ENCODE data around the gene CLIC1.

The CLIC1 gene

DNA sequence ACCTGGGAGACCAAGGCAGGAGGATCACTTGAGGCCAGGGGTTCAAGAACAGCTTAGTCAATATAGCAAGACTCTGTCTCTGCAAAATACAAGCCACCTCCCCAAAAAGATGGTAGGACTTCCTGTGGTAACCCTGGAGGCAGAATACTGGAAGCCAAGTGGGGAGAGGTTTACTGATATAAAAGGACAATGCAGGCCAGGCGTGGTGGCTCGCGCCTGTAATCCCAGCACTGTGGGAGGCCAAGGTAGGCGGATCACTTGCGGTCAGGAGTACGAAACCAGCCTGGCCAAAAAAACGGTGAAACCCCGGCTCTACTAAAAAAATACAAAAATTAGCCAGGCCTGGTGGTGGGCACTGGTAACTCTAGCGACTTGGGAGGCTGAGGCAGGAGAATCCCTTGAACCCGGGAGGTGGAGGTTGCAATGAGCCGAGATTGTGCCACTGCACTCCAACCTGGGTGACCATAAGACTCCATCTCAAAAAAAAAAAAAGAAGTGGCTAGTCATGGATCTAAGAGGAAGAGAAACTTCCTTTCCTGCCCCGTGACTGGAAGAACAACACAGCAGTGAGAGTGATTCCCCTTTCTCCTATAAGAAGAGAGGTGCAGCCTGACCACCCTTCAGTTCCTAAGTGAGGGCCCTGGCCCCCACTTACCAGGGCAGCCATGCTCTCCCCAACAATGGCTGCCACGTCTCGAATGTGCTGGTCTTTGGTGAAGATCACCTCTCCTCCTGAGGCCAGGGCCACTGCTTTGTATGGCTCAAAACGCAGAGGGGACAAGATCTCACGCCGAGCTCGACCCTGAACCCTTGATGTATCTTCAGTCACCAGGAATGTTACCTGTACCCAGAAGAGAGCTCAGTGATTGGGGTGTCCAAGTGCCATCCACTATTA lies 32.3 kb upstream of the CLIC1 start:
- no peak for DNase-seq

DNA sequence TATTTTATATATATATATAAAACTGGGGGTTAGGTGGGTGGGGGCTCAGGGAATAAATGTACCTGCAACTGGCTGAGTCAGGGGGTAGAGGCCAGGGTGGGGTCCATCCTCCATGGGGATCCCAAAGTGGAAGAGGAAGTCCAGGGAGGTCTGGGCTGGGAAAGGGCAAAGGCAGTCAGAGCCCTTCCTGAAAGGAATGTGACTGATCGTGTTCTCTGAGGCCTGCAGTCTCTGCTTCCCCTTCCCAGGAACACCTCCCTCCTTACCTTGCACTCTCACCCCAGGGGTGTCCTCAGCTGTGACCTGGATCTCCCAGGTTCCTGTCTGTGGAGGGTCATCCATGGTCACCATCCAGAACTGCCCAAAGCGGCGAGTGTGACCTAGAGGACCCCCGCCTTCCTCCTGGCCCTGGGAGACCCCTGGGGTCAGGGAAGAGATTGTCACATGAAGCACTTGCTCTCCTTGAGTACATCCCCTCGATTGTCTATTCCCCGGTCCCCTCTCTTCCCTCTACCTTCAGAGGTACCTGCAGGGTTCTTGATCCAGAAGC lies 30.8 kb upstream of the CLIC1 start:
- no peak for DNase-seq

DNA sequence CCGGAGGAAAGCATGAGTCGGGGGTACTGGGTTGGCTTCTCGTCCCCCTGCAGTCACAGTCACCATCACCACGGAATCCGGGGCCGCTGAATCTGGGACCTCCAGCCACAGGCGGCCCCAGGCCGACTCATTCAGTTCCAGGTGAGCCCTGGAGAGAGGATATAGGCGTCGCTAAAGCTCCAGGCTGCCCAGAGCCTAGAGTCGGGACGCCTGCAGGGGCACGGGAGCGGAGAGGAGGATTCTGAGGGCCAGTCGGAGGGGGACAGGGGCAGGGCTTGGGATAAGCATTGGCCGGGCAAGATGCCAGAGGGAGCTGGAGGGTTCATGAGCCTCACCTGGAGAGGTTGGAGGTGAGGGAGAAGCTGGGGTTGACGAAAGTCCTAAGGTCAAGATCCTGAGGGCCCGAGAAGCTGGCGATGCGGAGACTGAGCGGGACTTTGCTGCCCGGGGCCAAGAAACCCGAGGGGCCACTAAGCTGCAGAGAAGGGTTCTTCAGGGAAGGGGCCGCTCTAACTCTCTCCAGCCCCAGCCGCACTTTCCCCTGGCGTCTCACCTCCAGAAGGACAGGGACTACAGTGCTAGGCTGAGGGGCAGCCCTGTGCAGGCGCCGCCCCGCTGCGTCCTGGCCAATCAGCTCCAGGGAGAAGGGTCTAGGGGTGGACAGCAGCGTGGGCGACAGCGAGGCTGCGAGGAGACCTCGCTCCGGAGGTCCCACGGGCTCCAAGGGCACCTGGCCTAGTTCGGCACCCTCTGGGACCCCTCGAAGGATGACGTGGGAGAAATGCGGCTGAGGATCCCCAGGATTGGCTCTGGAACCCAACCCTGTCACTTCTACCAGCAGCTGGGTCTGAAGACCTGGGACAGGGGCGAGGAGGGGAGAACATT lies 29.8 kb upstream of the CLIC1 start:
- no peak for DNase-seq

DNA sequence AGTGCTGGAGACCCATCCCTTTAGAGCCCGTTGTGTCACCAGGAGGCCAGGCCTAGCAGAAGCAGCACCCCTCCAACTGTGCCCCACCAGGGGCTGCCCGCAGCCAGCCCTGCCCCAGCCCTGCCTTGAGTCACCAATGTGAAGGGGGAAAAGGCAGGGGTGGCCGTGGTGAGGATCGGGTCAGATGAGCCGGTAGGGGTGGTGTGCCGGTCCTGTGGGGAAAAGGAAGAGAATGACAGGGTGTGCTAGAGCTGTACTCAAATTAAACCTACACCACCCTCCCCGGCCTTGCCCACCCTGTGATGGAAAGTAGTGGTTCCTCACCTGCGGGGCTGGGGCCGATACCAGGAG lies 29.2 kb upstream of the CLIC1 start:
- no peak for DNase-seq

DNA sequence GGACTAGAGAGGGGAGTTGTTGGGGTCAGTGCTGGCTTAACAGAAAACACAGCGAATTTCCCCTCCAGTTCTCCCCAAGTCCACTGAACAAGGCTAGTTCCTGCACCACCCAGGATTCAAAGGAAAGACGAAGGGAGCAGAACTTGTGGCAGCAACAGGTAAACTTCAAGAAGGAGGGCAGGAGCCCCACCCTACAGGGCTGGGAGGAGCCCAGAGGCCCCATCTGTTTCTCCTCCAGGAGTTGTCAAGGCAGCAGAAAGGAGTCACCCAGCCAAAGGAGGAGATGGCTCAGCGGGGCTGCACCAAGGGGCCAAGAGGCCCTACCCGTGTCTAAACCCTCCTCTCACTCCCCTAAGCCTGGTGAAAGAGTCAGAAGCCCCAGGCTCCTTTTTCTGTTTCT lies 27.9 kb upstream of the CLIC1 start:
- no peak for DNase-seq

DNA sequence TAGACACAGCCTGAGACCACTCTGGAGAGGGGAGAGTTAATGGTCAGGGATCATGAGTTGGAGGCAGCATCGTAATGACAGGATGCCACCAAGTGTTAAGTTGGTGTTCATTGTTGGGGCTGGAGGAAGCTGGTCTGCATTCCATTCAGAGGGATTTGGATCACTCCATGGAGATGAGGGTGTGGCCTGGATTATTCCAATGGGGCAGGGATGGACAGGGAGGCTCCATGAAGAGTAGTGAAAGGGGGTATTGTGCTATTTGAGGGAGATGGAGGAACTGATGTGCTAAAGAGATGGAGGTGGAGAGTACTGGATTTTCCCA lies 27.2 kb upstream of the CLIC1 start:
- no peak for DNase-seq

DNA sequence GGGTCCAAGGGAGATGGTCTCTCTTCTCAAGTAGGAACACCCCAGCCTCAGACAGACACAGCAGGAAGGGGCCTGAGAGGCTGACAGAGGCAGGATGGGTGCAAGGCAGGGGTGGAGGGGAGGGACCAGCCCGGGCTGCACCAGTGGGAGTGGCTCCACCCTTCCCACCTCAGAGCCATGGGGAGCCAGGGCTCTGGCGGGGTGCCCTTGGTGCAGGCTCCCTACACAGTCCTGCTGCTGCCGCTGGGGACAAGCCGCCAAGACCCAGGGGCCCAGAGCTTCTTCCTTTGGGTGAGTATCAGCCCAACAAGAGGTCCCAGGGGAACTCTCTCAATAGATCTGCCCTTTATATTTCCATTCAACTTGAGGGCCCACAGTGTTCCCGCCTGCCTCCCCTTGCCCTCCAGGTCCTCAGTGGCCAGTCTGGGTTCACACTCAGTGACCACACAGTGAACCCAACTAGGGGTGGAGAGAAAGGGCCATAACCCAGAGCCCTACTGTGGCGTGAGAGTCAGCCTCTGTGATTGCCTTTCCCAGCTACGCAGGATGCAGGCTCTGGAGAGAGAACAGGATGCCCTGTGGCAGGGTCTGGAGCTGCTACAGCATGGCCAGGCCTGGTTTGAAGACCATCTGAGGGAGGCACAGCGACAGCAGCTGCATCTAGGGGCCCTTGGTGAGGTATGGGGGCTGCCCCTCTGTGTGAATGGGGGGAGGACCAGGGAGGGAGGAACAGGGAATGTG lies 26.7 kb upstream of the CLIC1 start:
- DNase-seq = no peak

DNA sequence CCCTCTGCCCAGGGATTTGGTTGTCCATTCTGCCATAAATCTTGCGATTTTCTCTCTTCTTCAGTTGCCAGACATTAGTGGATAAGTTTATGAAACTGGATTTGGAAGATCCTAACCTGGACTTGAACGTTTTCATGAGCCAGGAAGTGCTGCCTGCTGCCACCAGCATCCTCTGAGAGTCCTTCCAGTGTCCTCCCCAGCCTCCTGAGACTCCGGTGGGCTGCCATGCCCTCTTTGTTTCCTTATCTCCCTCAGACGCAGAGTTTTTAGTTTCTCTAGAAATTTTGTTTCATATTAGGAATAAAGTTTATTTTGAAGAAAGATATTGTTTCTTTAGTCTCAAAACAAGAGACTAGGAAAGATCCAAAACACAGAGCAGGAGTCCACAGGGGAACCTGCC lies 26.0 kb upstream of the CLIC1 start, which contains the start of gene SAPCD1:
Gene SAPCD1, plus strand, starts transcription at position 301 of the 400 bp plus-strand sequence. CDS start 399 bp downstream, outside the sequence.
- no peak for DNase-seq

DNA sequence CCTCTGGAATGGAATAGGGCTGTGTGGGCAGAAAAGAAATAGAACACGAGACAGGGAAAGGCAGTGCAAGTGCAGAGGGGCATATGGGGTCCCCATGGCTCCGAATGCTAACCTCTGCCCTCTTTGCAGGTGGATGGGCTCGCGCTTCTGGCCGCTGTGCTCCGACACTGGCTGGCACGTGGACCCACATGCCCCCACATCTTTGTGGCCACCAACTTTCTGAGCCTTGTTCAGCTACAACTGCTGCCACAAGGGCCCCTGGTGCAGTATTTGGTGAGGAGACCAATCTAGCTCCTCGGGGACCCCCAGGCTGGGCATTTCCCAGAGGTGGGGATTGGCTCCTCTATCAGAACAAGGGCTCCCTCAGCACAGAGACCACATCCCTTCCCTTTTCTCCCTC lies 25.0 kb upstream of the CLIC1 start:
- DNase-seq = no peak

DNA sequence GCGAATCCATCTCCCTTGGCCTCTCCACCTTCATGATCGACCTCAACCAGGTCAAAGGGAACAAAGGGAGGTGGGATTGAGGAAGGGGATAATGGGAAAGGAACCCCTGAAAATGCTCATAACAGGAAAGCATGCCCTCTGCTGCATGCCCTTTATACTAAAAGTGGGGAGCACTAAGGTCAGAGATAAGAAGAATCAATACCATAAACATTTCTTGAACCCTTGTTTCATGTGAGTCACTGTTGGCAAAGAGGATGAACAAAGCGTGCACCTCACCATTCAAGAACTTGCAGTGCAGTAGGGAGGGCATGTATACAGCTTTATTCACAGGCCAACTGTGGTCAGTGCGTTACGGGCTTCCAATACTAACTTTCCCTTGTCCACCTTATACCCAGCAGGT lies 24.5 kb upstream of the CLIC1 start:
- DNase-seq = no peak

DNA sequence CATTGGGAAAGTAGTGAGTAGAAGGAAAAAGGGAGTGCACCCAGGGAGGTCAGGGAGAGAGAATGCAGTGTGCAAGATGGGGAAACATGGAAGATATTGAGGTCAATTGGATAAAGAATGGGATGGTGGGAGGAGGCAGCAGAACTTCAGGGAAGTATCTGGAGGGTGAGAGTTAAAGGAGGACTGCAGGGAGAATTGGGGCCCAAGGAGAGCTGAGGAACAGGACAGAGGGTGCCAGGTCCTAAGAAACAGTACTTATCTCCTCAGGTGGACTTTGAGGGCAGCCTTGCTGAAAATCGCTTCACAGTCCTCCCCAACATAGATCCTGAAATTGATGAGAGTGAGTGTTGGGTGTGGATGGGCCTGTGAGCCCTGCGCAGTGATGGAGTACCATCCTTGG lies 22.0 kb upstream of the CLIC1 start:
- no peak for DNase-seq

DNA sequence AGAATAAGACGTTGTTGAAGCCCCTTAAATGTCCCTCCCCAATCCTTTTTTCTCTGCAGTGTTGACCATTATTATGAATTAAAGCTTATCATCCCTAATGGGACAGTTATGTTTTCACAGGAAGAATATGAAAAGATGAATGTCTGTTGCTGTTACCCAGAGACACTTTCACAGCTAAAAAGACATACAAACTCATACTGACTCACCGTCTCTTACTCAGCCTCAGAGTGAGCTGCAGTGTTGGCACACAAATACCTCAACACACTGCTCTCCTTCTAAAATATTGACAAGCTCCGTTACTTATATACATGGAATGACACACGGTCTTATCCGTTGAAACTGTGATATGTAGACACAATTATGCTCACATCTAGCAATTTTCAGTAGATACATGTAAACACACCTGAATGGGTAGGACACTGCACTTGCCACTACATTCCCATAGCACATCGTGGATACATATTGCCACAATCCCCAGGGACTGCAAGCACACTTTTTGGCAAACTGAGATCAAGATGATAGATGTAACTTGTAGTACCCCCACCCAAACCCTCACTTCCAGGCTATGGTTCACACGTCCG lies 16.5 kb upstream of the CLIC1 start:
- DNase-seq = no peak

DNA sequence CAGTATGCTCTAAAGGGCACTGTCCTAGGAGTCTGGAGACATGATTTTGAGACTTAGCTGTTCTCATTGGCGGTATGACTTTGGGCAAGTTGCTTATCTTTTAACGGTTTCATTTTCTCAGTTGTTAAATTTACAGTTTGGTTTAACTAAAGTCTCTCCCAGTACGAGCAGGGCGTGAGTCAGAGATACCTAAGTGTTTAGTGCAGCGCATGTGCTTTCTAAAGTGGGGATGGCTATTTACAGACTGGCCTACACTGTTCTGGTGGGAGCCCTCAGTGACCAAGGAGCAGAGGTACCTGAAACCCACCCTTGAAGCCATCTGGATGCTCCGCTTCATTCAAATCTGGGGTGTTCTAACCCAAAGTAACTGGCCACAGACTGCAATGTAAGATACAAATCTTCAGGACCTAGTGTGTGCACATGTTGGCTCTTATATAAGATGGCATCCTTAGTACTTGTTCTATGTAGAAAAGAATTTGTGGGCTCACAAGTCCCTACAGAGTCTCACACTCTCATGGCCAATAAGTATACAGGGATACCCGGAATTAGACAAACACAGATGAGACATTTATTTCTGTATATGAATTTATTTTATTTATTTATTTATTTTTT lies 14.2 kb upstream of the CLIC1 start:
- no peak for DNase-seq

DNA sequence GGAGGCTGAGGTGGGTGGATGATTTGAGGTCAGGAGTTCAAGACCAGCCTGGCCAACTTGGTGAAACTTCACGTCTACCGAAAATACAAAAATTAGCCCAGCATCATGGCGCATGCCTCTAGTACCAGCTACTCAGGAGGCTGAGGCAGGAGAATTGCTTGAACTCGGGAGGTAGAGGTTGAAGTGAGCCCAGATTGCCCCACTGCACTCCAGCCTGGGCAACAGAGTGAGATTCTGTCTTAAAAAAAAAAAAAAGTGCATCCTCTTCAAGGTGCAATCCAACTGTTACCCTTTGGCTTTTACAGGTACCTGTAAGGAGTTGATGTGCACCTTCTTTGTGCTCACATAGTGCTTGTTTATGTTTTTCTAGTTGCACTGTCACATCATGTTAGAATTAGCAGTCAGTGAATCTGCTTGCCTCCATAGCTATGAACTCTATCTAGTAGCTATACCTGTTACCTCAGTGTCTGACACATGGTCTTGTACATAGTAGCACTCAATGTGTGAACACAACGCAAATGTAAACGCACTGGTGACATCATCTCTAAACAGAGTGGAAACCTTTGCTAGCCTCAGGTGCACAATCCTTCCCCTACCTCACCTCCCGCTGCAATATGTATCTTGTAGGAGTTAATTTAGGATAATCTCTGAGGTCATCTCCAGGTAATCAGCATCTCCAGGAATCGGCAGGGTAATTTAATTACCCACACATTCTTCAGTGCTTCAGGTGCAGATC lies 13.1 kb upstream of the CLIC1 start:
- DNase-seq = no peak

DNA sequence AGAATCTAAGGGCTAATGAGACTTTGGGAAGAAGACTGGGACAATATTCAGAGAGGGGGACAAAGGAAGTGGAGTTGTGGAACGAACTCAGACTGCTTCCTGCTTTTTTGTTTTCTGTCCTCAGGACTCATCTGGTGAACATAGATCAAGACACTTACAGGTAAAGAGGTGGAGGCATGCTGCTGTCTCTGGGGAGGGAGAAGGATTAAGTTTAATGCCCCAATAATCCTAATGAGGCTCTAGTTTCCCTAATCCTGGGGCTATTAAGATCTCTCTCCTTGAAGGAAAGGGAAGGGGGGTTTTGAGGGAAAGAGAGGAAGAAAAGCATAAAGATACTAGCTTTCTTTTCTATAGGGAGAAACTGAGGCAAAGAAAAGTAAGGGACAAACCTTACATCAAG lies 8.1 kb upstream of the CLIC1 start:
- DNase-seq = no peak

DNA sequence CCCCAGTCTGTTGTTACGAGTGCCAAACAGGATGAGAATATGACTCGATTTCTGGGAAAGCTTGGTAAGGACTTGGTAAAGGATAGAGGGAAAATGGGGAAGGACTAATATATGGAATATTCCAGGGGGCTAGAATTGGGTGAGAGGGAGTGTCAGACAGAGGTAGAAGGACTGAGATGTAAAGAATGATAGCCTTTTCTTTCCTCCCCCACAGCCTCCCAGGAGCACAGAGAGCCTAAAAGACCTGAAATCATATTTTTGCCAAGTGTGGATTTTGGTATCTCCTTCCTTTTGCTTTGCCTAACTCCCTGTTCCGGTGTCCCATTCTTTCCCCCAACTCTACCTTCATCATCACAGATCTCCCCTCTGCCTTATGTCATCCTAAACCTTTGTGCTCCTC lies 6.6 kb upstream of the CLIC1 start:
- no peak for DNase-seq

DNA sequence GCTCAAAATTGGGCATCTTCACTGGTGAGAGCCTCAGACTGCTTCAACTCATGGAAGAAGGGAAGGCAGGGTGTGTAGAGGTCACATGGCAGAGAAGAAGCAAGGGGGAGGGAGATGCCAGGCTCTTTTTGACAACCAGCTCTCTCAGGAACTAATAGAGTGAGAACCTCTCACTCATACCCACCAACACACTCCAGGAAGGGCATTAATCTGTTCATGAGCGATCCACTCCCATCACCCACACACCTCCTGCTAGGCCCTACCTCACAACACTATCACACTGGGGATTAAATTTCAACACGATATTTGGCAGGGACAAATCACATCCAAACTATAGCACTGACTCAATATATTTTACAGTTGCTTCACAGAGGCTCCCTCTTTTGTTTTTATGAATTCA lies 5.5 kb upstream of the CLIC1 start:
- DNase-seq = no peak

DNA sequence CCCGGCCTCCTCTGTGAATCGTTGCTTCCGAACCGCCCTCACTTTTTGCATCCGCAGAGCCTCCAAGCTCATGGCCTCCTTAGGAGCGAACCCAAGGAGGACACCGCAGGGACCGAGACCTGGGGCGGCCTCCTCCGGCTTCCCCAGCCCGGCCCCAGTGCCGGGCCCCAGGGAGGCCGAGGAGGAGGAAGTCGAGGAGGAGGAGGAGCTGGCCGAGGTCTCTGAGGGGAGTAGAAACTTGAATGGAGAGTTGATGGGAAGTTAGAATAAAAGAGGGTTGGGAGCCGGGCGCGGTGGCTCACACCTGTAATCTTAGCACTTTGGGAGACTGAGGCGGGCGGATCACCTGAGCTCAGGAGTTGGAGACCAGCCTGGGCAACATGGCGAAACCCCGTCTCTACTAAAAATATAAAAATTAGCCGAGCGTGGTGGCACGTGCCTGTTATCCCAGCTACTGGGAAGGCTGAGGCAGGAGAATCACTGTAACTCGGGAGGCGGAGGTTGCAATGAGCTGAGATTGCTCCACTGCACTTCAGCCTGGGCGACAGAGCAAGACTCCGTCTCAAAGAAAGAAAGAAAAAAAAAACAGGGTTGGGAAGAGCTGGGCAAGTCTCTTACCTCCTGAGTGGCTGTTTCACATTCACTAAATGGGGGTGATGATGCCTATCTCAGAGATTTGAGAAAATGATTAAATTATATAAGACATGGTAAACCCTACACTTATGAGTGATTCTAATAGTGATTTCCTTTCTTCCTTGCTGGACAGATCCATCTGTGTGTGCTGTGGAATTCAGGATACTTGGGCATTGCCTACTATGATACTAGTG lies 4.3 kb upstream of the CLIC1 start:
- DNase-seq = peak in 1 of 2 donors; percentile 45

DNA sequence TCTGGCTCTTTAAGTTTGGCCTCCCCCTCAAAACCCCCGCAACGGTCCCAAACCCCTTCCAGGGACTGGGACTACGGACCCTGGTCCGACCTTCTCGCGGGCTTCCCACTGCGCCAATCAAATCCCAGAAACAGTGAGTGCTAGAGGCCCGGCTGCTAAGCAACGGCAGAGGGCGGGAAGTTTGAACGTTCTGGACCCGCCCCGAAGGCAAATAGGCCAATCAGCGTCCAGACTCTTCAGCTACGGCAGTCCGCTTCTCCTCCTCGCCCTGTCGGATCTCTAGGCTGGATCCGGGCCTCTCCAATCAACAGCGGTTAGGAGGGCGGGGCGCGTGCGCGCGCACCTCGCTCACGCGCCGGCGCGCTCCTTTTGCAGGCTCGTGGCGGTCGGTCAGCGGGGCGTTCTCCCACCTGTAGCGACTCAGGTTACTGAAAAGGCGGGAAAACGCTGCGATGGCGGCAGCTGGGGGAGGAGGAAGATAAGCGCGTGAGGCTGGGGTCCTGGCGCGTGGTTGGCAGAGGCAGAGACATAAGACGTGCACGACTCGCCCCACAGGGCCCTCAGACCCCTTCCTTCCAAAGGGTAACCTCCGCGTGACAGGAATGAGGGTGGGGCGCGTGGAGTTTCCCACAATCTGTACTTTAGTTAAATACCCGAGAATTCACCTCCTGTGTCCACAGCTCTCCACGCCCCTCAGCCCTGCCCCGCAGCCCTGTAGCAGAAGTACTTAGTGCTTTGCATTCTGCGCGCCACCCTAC lies 3.5 kb upstream of the CLIC1 start, which contains the start of gene MSH5:
Gene MSH5, plus strand, starts transcription at position 367 of the 758 bp plus-strand sequence. CDS start 462 bp downstream, outside the sequence.
- DNase-seq = peak; percentile 84 to 95

All from bone marrow (tissue), 2 donors.